G401.6 (cell line): ENCODE data around the gene PDXP.
"Not testable (repeated sequence)": the region's sequence is repeated elsewhere in the genome, so short reads cannot be mapped to it uniquely, and the experiment has no call there.

Experiments used
- FAIRE-seq: peaks from 2 replicates; lab custom pipeline; 2012; peaks lifted over from hg19 to GRCh38; lab: Jason Lieb, UNC

The PDXP gene

GRCh38 chr22:37647317-37647716 is 11.2 kb upstream of the PDXP start:
- no peak for FAIRE-seq

GRCh38 chr22:37647928-37648327 is 10.6 kb upstream of the PDXP start:
- no peak for FAIRE-seq

GRCh38 chr22:37650463-37651136 is 7.9 kb upstream of the PDXP start:
- no peak for FAIRE-seq

- FAIRE-seq: no peak
Measured at GRCh38 chr22:37654563-37655251, 3.8 kb upstream of the PDXP start.

- FAIRE-seq: no peak
Measured at GRCh38 chr22:37655252-37655563, 3.3 kb upstream of the PDXP start.

- FAIRE-seq: not testable (repeated sequence)
Measured at GRCh38 chr22:37656583-37656982, 1.9 kb upstream of the PDXP start.

- FAIRE-seq: no peak
Measured at GRCh38 chr22:37657590-37658132, 862 bp upstream of the PDXP start.

- FAIRE-seq: no peak
Measured at GRCh38 chr22:37659066-37659896, 758 bp downstream of the PDXP start.

GRCh38 chr22:37659897-37660708 is 1.6 kb downstream of the PDXP start:
- FAIRE-seq: no peak

GRCh38 chr22:37660709-37661045 is 2.2 kb downstream of the PDXP start:
- no peak for FAIRE-seq

GRCh38 chr22:37661160-37661924 is 2.8 kb downstream of the PDXP start:
- FAIRE-seq: no peak

- FAIRE-seq: no peak
Measured at GRCh38 chr22:37662039-37662438, 3.5 kb downstream of the PDXP start.

GRCh38 chr22:37663521-37664140 is 5.1 kb downstream of the PDXP start:
- FAIRE-seq: no peak

GRCh38 chr22:37664249-37665101 is 6.0 kb downstream of the PDXP start:
- no peak for FAIRE-seq

GRCh38 chr22:37665487-37665886 is 7.0 kb downstream of the PDXP start:
- no peak for FAIRE-seq

GRCh38 chr22:37669586-37669985 is 11.1 kb downstream of the PDXP start:
- no peak for FAIRE-seq

- FAIRE-seq: no peak
Measured at GRCh38 chr22:37672206-37672919, 13.8 kb downstream of the PDXP start.

- no peak for FAIRE-seq
Measured at GRCh38 chr22:37672920-37673455, 14.5 kb downstream of the PDXP start.

GRCh38 chr22:37674248-37674647 is 15.7 kb downstream of the PDXP start:
- FAIRE-seq: no peak
